Uterus (tissue), 4 donors: Measurements from ENCODE around the gene ANO7. TPM values are rescaled to one million over a fixed set of nuclear protein-coding genes. Genes with fewer than 3 reads are reported as not detected.

Source experiments
- DNase-seq, 2 donors: peaks; one replicate each; pipeline ENCODE4 v3.0.0-alpha.2; 2019 to 2020
- H3K27ac ChIP-seq, 2 donors: fragments of 200-600 bp; sonication (generic); 1 replicate in 1 of 2; 2 replicates in 1 of 2; pipeline ENCODE4 v1.5.1; 2016 to 2018
- H3K27me3 ChIP-seq, 2 donors: fragments of 200-600 bp; sonication (generic); one replicate each; pipeline ENCODE4 v1.5.1; 2018 to 2019; ENCODE audit warnings: control low read depth in 1 of 2
- H3K36me3 ChIP-seq, 2 donors: fragments of 200-600 bp; sonication (generic); one replicate each; pipeline ENCODE4 v1.5.1; 2019; ENCODE audit warnings: control low read depth in 1 of 2
- H3K4me1 ChIP-seq, 2 donors: fragments of 200-600 bp; sonication (generic); one replicate each; pipeline ENCODE4 v1.5.1; 2018 to 2019; ENCODE audit warnings: control low read depth in 1 of 2
- H3K4me3 ChIP-seq, 2 donors: fragments of 200-600 bp; sonication (generic); 1 replicate in 1 of 2; 2 replicates in 1 of 2; pipeline ENCODE4 v1.5.1; 2018 to 2019; ENCODE audit warnings: mild to moderate bottlenecking in 1 of 2
- H3K9me3 ChIP-seq, 2 donors: fragments of 200-600 bp; sonication (generic); one replicate each; pipeline ENCODE4 v1.5.1; 2019; ENCODE audit warnings: control low read depth in 1 of 2
- POLR2A ChIP-seq, 2 donors: fragments of 450-650 bp; IDR thresholded peaks; one replicate each; pipeline ENCODE4 v1.6.1; 2016; ENCODE audit warnings: antibody characterized with exemption in 2 of 2, mild to moderate bottlenecking in 1 of 2, moderate library complexity in 1 of 2
- intact Hi-C: fragments of 100-400 bp; cut with DNase I; formaldehyde crosslinking; loops from one replicate; pipeline ENCODE4 v1.15.1; 2023; ENCODE audit warnings: low total_unique reads
- total RNA-seq, 4 donors: library from RNA; depleted of rRNA in 3 of 4; stranded (reverse); fragments of >200 nt in 3 of 4; gene quantifications; one replicate each; pipeline versions ENCODE4 v1.1.0 to v1.2.4, GENCODE V29; 2014 to 2023
- TF ChIP-seq, protein P1 (sequence below), 4 experiments: fragments of 200-600 bp in 2 of 4; fragments of 450-650 bp in 2 of 4; sonication (generic) in 2 of 4; IDR thresholded peaks; one replicate each; pipeline ENCODE4 v1.5.1; 2016 to 2019; ENCODE audit warnings: antibody characterized with exemption in 4 of 4, mild to moderate bottlenecking in 2 of 4, moderate library complexity in 1 of 4
- donor health status: DM: yes; HTN: yes; CAD: no.

Gene ANO7
- total RNA-seq, 4 donors from 2014 or later, result under 0.01 to 3.8 (median 0.21) TPM; not detected in 1

GRCh38 chr2:241202681-241203080 lies 14.2 kb downstream of the ANO7 start:
- H3K27ac ChIP-seq, result no peak overlapping the region
- H3K27me3 ChIP-seq, result no peaks in the 10 kb centered on the region
- no peak overlapping the region for H3K4me3 ChIP-seq
- intact Hi-C loops, result no loop called here
- no peaks in the 10 kb centered on the region for H3K36me3 ChIP-seq
- no peaks in the 10 kb centered on the region for H3K9me3 ChIP-seq
- H3K4me1 ChIP-seq, result no peaks in the 10 kb centered on the region
- TF ChIP-seq POLR2A (IDR thresholded peaks at IDR 0.05), result no peak
- TF ChIP-seq, protein P1, sequence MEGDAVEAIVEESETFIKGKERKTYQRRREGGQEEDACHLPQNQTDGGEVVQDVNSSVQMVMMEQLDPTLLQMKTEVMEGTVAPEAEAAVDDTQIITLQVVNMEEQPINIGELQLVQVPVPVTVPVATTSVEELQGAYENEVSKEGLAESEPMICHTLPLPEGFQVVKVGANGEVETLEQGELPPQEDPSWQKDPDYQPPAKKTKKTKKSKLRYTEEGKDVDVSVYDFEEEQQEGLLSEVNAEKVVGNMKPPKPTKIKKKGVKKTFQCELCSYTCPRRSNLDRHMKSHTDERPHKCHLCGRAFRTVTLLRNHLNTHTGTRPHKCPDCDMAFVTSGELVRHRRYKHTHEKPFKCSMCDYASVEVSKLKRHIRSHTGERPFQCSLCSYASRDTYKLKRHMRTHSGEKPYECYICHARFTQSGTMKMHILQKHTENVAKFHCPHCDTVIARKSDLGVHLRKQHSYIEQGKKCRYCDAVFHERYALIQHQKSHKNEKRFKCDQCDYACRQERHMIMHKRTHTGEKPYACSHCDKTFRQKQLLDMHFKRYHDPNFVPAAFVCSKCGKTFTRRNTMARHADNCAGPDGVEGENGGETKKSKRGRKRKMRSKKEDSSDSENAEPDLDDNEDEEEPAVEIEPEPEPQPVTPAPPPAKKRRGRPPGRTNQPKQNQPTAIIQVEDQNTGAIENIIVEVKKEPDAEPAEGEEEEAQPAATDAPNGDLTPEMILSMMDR (IDR thresholded peaks at IDR 0.05), result no peak
- no peak for DNase-seq

DNA sequence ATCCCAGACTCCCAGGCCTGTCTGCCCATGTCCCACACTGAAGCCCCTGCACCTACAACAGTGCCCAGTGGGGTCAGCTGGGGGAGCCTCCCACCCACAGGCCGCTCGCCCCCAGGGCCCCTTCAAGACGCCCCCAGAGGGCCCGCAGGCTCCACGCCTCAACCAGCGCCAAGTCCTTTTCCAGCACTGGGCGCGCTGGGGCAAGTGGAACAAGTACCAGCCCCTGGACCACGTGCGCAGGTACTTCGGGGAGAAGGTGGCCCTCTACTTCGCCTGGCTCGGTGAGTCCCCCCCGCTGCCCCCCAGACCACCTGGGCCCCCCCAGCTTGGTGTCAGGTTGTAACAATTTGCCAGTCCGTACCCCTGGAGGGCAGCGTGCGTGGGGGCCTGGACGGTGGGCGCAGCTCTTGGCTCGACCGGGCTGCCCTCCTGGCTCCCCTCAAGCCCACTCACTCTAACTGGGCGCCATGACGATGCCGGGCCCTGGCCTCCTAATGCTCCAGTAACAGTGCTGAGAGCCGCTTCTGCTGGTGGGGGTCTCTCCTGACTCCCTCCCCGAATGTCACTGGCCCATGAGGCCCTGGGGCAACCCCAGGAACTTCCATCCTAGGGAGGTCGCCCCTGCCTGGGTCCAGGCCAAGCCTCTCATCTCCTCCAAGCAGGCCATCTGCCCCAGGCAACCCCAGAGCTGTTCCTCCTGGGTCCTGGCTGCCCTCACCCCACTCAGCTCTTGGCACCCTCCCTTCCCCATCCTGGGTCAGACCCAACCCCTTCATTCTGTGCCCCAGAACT lies 14.9 kb downstream of the ANO7 start:
- no peak overlapping the region for H3K27ac ChIP-seq
- no peaks in the 10 kb centered on the region for H3K36me3 ChIP-seq
- TF ChIP-seq, protein P1 (IDR thresholded peaks at IDR 0.05), result no peak
- TF ChIP-seq POLR2A (IDR thresholded peaks at IDR 0.05), result no peak
- H3K4me1 ChIP-seq, result no peaks in the 10 kb centered on the region
- H3K4me3 ChIP-seq, result no peak overlapping the region
- no peaks in the 10 kb centered on the region for H3K9me3 ChIP-seq
- intact Hi-C loops, result no loop called here
- H3K27me3 ChIP-seq, result no peaks in the 10 kb centered on the region
- DNase-seq, result no peak

DNA sequence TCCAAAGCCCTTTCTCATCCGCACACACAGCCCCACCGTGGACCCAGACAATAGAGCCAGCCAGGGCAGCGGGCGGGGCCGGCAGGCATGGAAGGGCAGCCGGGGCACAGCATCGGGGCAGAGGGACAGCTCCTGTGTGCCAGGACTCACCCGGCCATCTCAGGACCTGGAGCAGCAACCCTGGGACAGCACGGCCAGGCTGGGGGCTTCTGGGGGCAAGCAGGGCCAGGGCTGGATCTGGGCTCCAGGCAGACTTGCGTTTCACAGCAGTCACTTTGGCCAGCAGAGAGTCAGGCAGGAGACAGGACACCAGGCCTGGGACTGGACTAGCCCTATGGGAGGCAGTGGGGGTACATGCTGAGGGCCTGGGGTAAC lies 15.5 kb downstream of the ANO7 start:
- Histone ChIP-seq H3K4me3 (no peak overlapping the region), H3K9me3 (no peaks in the 10 kb centered on the region), H3K27me3 (no peaks in the 10 kb centered on the region), H3K36me3 (no peaks in the 10 kb centered on the region), H3K27ac (no peak overlapping the region), H3K4me1 (no peaks in the 10 kb centered on the region)
- intact Hi-C loops, result no loop called here
- DNase-seq, result no peak
- TF ChIP-seq, protein P1 (IDR thresholded peaks at IDR 0.05), result no peak
- no peak for TF ChIP-seq POLR2A (IDR thresholded peaks at IDR 0.05)

- Histone ChIP-seq H3K9me3 (no peaks in the 10 kb centered on the region), H3K4me1 (no peaks in the 10 kb centered on the region), H3K27ac (no peak overlapping the region), H3K27me3 (no peaks in the 10 kb centered on the region), H3K36me3 (no peaks in the 10 kb centered on the region), H3K4me3 (no peak overlapping the region)
- intact Hi-C loops, result no loop called here
- no peak for TF ChIP-seq POLR2A (IDR thresholded peaks at IDR 0.05)
- TF ChIP-seq, protein P1 (IDR thresholded peaks at IDR 0.05), result no peak
- no peak for DNase-seq
These were observed 16.0 kb downstream of the ANO7 start for GRCh38 chr2:241204490-241204889.

DNA sequence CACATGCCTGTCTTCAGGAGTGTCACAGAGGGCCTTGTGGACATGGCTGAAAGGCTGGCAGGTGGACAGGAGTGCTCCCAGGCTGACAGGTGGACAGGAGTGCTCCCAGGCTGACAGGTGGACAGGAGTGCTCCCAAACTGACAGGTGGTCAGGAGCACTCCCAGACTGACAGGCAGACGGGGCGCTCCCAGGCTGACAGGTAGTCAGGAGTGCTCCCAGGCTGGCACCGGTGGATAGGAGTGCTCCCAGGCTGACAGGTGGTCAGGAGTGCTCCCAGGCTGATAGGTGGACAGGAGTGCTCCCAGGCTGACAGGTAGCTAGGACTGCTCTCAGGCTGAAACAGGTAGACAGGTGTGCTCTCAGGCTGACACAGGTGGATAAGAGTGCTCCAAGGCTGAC lies 16.6 kb downstream of the ANO7 start:
- no peak for DNase-seq
- H3K27ac ChIP-seq, result no peak overlapping the region
- H3K27me3 ChIP-seq, result no peaks in the 10 kb centered on the region
- no peaks in the 10 kb centered on the region for H3K9me3 ChIP-seq
- no peaks in the 10 kb centered on the region for H3K4me1 ChIP-seq
- intact Hi-C loops, result no loop called here
- TF ChIP-seq POLR2A (IDR thresholded peaks at IDR 0.05), result no peak
- TF ChIP-seq, protein P1 (IDR thresholded peaks at IDR 0.05), result no peak
- no peak overlapping the region for H3K4me3 ChIP-seq
- H3K36me3 ChIP-seq, result no peaks in the 10 kb centered on the region
